K562 treated with DMSO at 1 percent for 12 hours (cell line): ENCODE measurements around the gene LACRT. TPM values are rescaled to one million over a fixed set of nuclear protein-coding genes. Genes with fewer than 3 reads are reported as not detected.

Experiments
- total RNA-seq: library from RNA; unstranded; fragments of 300-600 nt; gene quantifications from 2 replicates; pipeline ENCODE4 v1.2.3, GENCODE V29; 2022; ENCODE audit not compliant: insufficient read depth

LACRT gene
- not detected in 2 replicates for total RNA-seq

GRCh38 chr12:54634795-54635194 lies at the start of gene LACRT:
Gene LACRT, minus strand, starts transcription at chr12:54634895. Its CDS starts 54 bp downstream, at chr12:54634841.

GRCh38 chr12:54648265-54648664 lies 13.6 kb upstream of the LACRT start, which contains the start of gene DCD:
Gene DCD, minus strand, starts transcription at chr12:54648365. Its CDS starts 62 bp downstream, at chr12:54648303.

GRCh38 chr12:54588110-54588889 lies 46.4 kb downstream of the LACRT start, which contains the start of gene PPP1R1A:
Gene PPP1R1A, minus strand, starts transcription at chr12:54588659. Its CDS starts 171 bp downstream, at chr12:54588488.

Other genes with a start within 250 kb of the LACRT start
- 41.8 and 96.9 TPM in 2 replicates for gene ITGA5, start 215.6 kb downstream of the LACRT start, total RNA-seq
- gene GTSF1, start 161.3 kb downstream of the LACRT start, total RNA-seq, result 246 and 263 TPM in 2 replicates
- gene NCKAP1L, start 137.1 kb downstream of the LACRT start, total RNA-seq, result 22.7 and 49.2 TPM in 2 replicates
- gene PDE1B, start 85.3 kb downstream of the LACRT start, total RNA-seq, result 1.8 and 3.5 TPM in 2 replicates
- not detected in 2 replicates for gene PPP1R1A, start 46.2 kb downstream of the LACRT start, total RNA-seq
- gene DCD, start 13.5 kb upstream of the LACRT start, total RNA-seq, result not detected in 2 replicates
- not detected in 2 replicates for gene MUCL1, start 219.6 kb upstream of the LACRT start, total RNA-seq